SK-N-MC (cell line): ENCODE data around the gene CLSTN3.

Experiments
- EZH2 ChIP-seq: fragments of 200-600 bp; sonication (generic); IDR thresholded peaks from one replicate; pipeline ENCODE4 v1.6.1; 2017; ENCODE audit warnings: antibody characterized with exemption
- POLR2AphosphoS5 ChIP-seq: IDR thresholded peaks from 2 replicates; pipeline ENCODE4 v1.6.1; 2012; ENCODE audit warnings: mild to moderate bottlenecking, low read depth, low read length, borderline replicate concordance

DNA sequence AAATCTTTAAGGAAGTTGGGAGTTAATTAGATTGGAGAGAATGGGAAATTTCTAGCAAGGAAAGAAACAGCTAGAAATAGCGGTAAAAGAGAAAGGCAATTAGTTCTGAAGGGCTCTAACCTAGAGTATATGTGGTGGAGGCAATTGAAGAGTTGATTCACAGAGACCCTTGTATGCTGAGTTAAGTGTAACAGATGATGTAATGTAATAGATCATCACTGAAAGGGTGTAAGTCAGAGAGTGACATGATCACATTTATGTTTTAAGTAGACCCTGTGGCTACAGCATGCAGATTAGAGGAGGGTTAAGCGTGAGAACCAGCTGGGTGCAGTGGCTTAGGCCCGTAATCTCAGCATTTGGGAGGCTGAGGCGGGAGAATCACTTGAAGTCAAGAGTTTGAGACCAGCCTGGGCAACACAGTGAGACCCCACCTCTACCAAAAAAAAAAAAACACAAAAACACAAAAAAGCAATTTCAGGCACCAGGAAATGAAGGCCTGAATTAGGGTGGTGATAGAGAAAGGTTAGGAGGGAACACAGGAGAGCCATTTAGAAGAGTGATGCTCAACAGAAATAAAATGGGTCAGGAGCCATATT lies 4.4 kb upstream of the CLSTN3 start:
- no peak for TF ChIP-seq POLR2AphosphoS5
- no peak for TF ChIP-seq EZH2
